ENCODE measurements around the gene FMOD.
"Not testable (repeated sequence)": the region's sequence is repeated elsewhere in the genome, so short reads cannot be mapped to it uniquely, and the experiment has no call there.

Gene FMOD

DNA sequence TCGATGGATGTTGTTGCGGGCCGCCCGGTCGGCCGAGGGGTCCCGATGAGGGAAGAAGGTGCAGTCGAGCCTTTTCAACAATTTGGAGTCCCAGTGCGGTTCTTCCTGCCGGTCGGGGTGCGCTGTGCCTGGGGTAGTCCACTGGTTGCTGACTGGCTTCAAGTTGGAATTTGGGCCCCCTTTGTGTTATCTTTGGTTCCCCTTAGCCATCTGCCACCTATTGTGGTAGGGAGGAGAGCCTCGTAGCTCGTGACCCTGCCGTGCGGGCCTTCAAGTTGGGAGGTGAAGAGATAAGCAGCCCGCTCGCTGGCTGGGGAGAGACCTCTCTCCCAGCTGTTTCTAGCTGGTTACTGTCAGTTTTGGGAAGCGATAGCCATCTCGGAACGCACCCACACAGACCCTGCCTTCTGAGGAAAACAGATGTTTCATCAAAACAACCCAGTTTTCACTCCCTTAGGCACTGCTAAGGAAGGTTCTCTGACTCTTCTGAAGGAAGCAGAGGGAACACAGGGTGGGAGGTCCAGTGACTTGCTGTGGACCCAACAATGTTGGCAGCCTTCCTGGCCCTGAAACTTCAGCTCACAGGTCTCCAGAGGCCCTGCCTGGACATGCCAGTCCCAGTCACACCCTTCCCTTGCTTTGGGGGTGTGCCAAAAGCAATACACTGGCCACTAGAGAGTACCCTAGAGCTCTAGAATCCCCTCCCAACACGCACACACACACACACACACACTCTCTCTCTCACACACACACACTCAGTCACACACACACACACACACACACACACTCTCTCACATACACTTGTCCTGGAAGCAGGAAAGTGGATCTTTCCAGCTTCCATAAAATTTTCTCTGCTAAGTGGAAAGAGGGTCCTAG, 44.6 kb downstream of the FMOD start:
- no peak for DNase-seq (ENCODE audit: low read depth in 2 of 2)

DNA sequence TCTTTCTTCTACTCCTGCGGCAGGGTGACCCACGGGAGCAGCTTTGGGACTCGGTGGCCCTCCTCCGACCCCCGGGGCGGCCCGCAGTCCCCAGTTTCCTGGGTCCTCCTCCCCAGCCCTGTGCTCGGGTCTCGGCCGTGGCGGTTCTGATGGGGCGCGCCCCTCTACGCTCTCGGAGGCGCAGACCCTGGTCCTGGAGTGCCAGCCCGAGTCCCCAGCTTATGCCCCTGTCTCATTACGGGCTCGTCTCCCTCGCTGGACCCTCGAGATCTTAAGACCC, 45.2 kb downstream of the FMOD start:
- DNase-seq (ENCODE audit: low read depth in 2 of 2) = no peak

DNA sequence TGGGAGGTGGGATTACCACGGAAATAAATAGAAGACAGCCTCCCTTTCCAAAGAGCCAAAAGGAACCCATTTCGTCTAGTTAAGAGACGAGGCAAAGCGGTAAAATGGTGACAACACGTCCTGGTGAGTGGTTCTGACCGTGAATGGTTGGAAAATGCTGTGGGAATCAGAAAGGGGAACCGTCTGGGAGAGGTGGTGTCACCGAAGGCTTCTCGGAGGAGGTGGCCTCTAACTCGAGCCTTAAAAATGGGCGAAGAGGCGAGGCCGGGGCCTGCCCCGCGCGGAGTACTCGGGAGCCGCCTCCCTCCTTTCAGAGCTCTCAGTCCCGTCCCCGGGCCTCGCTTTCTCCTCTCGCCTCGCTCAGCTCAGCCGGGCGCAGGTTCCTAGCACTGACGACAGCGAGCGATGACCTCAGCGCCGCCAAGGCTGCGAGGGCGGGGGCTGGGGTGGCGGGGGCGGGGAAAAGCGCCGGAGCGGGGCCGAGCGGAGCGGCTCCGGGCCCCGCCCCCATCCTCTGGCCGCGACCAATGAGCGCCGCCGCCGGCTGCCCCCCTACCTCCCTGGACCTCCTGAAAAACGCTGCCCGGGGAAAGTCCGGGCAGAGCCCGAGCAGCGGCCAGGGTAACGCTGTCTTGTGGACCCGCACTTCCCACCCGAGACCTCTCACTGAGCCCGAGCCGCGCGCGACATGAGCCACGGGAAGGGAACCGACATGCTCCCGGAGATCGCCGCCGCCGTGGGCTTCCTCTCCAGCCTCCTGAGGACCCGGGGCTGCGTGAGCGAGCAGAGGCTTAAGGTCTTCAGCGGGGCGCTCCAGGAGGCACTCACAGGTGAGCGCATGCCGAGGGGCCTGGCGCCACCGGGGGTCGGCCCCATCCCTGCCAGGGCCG, 45.8 kb downstream of the FMOD start, which contains the start of gene BTG2:
TSS of gene BTG2 (plus strand) at position 601 of the 890 bp plus-strand sequence. CDS start at position 689, 88 bp downstream.
- peak; percentile 88 to 89 for DNase-seq (ENCODE audit: low read depth in 2 of 2)

DNA sequence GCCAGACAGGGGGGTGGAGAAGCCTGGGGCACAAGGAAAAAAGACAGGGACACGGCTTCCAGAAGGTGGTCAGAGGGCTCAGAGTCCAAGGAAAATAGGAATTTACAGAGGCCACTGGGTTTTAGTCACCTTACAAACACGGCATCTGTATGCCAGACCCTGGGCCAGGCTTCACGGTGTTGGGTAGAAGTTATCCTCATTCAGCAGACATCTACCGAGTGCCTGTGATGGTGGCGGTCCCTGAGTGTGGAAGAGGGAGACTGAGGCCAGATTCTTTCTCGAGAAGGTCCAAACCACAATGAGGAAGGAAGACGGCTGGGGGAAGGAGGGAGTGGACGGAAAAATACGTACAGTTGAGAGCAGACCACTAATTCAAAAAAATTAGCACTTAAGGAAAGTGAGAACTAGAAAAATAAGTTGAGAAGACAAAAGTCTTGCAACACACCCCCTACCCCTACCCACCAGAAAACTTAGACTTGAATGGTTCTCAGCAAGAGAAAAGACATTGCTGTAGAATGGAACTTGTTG, 46.5 kb downstream of the FMOD start:
- DNase-seq (ENCODE audit: low read depth in 2 of 2) = no peak

DNA sequence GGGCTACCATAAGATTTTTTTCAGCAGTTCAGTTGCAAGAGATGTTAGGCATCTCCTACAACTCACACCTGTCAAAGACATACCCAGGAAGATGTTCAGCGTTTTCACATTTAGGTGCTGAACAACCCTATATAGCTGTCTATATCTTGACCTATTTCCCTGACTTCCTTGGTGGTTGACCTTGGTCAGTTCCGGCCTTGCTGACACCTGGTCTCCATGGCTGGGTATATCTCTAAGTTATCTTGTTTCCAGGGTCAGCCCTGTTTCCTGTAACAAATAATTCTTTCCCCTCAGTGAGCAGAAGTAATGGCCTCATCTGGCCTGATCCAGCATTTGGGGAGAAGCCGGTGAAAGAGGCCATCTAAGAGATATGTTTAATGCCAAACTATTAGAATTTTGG, 48.0 kb downstream of the FMOD start:
- DNase-seq (ENCODE audit: low read depth in 2 of 2) = no peak

DNA sequence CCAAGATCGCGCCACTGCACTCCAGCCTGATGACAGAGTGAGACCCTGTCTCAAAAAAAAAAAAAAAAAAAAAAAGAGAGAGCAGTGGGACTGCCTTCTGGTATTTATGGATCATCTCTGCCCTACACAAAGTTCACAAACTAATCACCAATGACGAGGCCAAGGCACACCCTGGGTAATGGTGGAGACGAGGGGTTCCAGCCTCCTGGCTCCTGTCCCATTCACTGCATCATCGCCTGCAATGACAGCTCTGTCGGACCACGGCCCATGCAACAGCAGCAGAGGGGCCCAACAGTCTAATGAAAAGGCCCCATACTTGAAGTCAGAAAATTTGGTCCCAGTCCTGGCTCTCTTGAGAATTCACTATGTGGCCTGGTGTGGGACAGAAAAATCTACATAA, 48.5 kb downstream of the FMOD start:
- DNase-seq (ENCODE audit: low read depth in 2 of 2) = no peak

DNA sequence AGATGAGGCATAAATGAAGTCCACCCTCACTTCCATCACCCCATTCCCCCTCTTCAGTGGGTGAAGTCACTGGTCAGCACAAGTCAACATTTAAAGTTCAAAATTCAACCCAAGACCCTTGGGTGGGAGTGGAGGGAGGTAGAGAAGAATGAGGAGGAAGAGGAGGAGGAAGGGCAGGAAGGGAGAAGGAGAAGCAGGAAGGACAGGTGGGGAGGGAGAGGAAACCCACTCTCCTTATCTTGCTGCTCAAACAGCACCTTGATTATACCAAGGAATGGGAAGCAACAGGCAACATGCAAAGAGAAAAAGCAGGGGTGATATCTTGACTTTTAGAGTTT, 49.6 kb downstream of the FMOD start:
- DNase-seq (ENCODE audit: low read depth in 2 of 2) = no peak

DNA sequence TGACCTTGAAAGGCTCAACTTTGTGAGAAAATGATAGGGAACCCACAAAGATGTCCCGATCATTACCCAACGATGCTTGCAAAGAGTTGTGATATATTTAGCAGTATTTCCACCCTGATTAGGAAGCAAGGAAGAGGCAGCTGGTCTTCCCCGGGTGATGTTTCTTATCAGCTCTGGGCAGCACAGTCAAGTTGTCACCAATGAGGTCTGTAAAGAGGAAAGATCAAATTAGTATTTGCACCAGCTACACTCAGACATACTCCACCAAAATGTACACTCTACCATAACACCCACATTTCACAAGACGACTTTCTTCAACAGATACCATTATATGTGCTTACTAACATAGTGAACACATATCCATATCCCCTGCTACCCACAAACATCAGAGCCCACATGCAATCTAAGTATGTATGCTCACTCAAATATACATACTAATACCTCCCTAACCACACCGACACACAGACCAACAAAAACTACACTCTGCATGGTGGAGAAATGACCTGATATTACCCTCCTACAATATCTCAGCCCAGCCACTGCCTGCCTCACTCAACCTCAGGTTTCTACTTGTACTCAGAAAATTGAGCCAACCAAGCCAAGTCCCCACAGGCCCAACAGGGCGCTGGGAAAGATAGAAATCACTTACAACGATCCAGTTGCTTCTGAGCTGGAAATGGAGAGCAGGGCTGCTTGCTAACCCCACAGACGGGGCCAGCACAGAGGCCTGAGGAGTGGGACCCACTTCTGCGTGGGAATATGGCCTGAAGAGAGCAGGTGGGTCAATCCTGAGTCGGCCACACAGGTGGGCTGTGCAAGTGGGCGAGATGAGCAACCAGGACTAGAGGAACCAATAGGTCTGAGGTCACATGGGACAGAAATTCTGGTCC, 50.2 kb downstream of the FMOD start:
- DNase-seq (ENCODE audit: low read depth in 2 of 2) = no peak

DNA sequence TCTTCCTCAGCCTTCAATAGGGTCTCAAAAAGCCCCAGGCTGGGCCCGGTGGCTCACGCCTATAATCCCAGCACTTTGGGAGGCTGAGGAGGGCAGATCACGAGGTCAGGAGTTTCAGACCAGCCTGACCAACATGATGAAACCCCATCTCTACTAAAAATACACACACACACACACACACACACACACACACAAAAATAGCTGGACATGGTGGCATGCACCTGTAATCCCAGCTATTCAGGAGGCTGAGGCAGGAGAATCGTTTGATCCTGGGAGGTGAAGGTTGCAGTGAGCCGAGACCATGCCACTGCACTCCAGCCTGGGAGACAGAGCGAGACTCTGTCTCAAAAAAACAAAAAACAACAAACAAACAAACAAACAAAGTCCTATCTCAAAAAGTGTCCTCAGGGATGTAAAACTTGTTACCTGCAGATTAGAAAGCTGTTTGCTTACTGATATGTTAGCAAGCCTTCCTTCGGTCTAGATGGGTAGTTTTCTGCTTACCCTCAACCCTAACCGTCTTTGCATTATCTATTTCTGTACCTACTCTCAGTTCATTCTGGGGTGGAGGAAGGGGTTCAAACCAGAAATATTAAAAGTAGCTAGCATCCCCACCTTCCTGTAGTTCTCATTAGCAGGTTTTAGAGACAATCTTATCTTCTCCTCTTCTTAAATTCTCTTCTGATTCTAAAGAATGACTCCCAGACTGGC, 51.0 kb downstream of the FMOD start:
- DNase-seq (ENCODE audit: low read depth in 2 of 2) = not testable (repeated sequence)

DNA sequence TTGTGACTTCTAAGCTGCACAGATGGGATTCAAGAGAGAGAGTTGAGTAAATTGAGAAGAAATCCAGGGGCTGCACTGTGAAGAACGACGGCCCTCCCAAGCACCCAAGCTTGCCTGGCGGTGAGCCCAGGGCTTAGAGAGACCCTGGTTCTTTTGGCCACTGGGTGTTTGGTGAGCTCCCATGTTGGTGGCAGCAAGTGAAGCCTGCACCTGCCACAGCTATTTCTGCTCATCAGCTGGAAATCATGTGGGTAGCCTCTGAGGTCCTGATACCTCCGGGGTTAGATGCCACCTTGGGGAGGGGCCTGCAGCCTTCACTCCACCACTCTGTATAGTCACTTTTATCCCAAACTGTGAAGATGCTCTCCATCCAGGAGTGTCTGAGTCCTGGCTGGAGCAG, 51.8 kb downstream of the FMOD start:
- DNase-seq (ENCODE audit: low read depth in 2 of 2) = no peak

DNA sequence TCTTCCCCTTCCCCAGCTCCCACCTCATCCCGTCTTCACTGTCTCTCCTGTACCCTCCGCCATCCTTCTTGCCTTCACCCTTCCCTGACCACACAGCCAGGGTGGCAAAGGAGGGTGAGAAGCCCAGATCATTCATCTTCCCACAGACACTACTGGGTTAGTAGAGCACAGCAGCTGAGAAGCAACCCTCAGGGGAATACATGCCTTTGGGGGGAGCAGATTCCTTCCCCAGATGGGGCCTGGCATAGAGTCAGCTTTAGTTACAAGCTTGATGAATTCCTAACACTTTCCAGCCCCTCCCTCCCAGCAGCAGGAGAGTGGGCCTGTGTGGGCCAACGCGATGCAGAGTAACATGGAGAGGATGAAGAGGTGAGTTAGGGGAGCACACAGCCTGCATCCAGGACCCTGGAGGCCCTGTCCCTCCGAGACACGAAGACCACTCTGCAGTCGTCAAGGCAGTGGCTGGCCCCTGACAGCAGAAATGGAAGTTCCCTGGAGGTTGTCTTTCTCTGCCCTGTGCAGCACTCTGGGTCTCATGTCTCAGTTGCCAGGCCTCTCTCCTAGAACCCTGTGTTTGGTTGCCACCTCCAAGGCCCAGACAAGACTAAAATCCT, 54.4 kb downstream of the FMOD start:
- DNase-seq (ENCODE audit: low read depth in 2 of 2) = no peak

DNA sequence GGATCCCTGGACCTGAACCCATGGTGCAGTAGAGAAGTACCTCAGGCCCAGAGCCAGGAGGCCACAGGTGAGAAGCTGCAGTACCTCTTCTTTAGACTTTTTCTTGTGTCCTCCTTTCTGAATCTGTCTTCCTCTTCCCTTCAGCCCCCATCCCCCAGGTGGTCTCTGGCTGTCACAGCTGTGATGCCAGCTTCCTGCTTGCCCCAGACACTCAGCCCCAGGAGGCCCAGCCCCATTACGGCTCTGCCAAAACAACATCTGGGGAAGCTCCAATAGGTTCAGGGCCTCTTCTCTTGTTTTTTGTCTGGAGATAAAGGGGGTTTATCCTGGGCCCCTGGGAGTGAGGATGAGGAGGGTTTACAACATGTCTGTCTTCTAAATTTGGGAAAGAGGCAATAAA, 55.1 kb downstream of the FMOD start:
- no peak for DNase-seq (ENCODE audit: low read depth in 2 of 2)

DNA sequence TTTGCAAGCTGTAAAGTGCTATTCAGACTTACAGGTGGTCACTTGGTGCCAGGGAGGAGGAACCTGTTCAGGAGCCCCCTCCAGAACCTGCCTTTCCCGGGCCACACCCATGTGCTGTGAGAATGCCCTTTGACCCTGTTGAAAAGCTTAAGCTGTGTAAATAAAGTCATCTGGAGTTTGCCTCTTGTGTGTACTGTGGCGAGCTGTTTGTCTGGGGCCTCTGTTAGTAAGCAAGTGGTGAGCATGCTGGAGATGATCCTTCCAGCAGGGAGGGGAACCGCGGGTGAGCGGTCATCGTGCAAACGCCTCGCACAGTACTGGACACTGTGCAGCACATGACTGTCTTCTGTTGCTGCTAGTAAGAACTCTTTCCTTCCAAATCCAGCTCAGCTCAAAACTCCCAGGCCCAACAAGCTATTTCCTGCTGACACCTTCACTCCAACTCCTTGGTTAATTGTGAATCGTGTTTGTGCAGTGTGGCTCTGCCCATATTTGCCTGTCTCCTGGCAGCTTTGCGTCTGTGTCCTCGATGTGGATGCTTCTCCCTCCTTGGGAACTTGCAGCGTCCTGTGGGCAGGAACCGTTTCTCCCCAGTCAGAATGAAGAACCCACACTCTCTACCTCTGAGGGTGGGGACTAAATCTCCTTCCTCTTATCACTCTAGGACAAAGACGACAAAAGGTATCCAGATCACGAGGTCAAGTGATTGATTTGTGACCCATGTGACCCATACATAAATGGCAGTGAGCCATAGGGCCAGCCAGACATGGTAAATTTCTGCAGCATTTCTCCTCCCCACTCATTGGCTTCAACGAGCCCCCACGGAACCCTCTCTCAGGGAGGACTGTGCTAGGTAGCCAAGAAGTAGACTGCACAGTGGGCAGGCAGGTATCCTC, 59.5 kb downstream of the FMOD start:
- DNase-seq (ENCODE audit: low read depth in 2 of 2) = no peak

All from stimulated activated CD4-positive, alpha-beta T cell treated with anti-CD3 and anti-CD28 coated beads, Interleukin-15, amount 100 ng/mL, for 48 hours (primary cell).